ENCODE data around the gene IGSF3.

IGSF3 gene

GRCh38 chr1:116706123-116706522 is 38.6 kb upstream of the IGSF3 start:
- no peak for DNase-seq (ENCODE audit: extremely low read depth, insufficient read length)
- no peaks in the 10 kb centered on the region for H3K27me3 ChIP-seq (replicated peaks; ENCODE audit: control insufficient read depth, insufficient read depth, low read length)
- no peak for TF ChIP-seq CTCF (IDR thresholded peaks at IDR 0.05; ENCODE audit: insufficient read depth, low read length, poor library complexity, severe bottlenecking)
- no peaks in the 10 kb centered on the region for H3K36me3 ChIP-seq (ENCODE audit: control insufficient read depth, insufficient read depth, low read length)
- H3K4me3 ChIP-seq (replicated peaks; ENCODE audit: low read depth, low read length): no peak overlapping the region

GRCh38 chr1:116704278-116704677 is 36.7 kb upstream of the IGSF3 start:
- no peak for DNase-seq (ENCODE audit: extremely low read depth, insufficient read length)
- Histone ChIP-seq H3K27me3 (replicated peaks; ENCODE audit: control insufficient read depth, insufficient read depth, low read length) (no peaks in the 10 kb centered on the region), H3K4me3 (replicated peaks; ENCODE audit: low read depth, low read length) (no peak overlapping the region), H3K36me3 (ENCODE audit: control insufficient read depth, insufficient read depth, low read length) (no peaks in the 10 kb centered on the region)
- TF ChIP-seq CTCF (IDR thresholded peaks at IDR 0.05; ENCODE audit: insufficient read depth, low read length, poor library complexity, severe bottlenecking): no peak

GRCh38 chr1:116699605-116700004 is 32.1 kb upstream of the IGSF3 start:
- Histone ChIP-seq H3K4me3 (replicated peaks; ENCODE audit: low read depth, low read length) (no peak overlapping the region), H3K36me3 (ENCODE audit: control insufficient read depth, insufficient read depth, low read length) (no peaks in the 10 kb centered on the region), H3K27me3 (replicated peaks; ENCODE audit: control insufficient read depth, insufficient read depth, low read length) (no peaks in the 10 kb centered on the region)
- TF ChIP-seq CTCF (IDR thresholded peaks at IDR 0.05; ENCODE audit: insufficient read depth, low read length, poor library complexity, severe bottlenecking): no peak
- no peak for DNase-seq (ENCODE audit: extremely low read depth, insufficient read length)

GRCh38 chr1:116698244-116698595 is 30.7 kb upstream of the IGSF3 start:
- no peaks in the 10 kb centered on the region for H3K36me3 ChIP-seq (ENCODE audit: control insufficient read depth, insufficient read depth, low read length)
- H3K27me3 ChIP-seq (replicated peaks; ENCODE audit: control insufficient read depth, insufficient read depth, low read length): no peaks in the 10 kb centered on the region
- no peak for TF ChIP-seq CTCF (IDR thresholded peaks at IDR 0.05; ENCODE audit: insufficient read depth, low read length, poor library complexity, severe bottlenecking)
- no peak for DNase-seq (ENCODE audit: extremely low read depth, insufficient read length)
- no peak overlapping the region for H3K4me3 ChIP-seq (replicated peaks; ENCODE audit: low read depth, low read length)

- DNase-seq (ENCODE audit: extremely low read depth, insufficient read length): no peak
- no peak for TF ChIP-seq CTCF (IDR thresholded peaks at IDR 0.05; ENCODE audit: insufficient read depth, low read length, poor library complexity, severe bottlenecking)
- Histone ChIP-seq H3K36me3 (ENCODE audit: control insufficient read depth, insufficient read depth, low read length) (no peaks in the 10 kb centered on the region), H3K4me3 (replicated peaks; ENCODE audit: low read depth, low read length) (no peak overlapping the region), H3K27me3 (replicated peaks; ENCODE audit: control insufficient read depth, insufficient read depth, low read length) (no peaks in the 10 kb centered on the region)
Observed at GRCh38 chr1:116697548-116698243, 30.2 kb upstream of the IGSF3 start.

- H3K27me3 ChIP-seq (replicated peaks; ENCODE audit: control insufficient read depth, insufficient read depth, low read length): no peaks in the 10 kb centered on the region
- H3K36me3 ChIP-seq (ENCODE audit: control insufficient read depth, insufficient read depth, low read length): no peaks in the 10 kb centered on the region
- no peak for DNase-seq (ENCODE audit: extremely low read depth, insufficient read length)
- no peak overlapping the region for H3K4me3 ChIP-seq (replicated peaks; ENCODE audit: low read depth, low read length)
- TF ChIP-seq CTCF (IDR thresholded peaks at IDR 0.05; ENCODE audit: insufficient read depth, low read length, poor library complexity, severe bottlenecking): no peak
Observed at GRCh38 chr1:116694524-116694923, 27.0 kb upstream of the IGSF3 start.

All from GM06990 (cell line).